ENCODE results near the gene ZAR1L.
"Not testable (repeated sequence)": the region's sequence is repeated elsewhere in the genome, so short reads cannot be mapped to it uniquely, and the experiment has no call there.

GRCh38 chr13:32355935-32356334 lies 40.8 kb upstream of the ZAR1L start:
- not testable (repeated sequence) for TF ChIP-seq CTCF (IDR thresholded peaks at IDR 0.05); EP300 (IDR thresholded peaks at IDR 0.05; ENCODE audit: low read depth)

Measured in transverse colon (tissue), 3 donors.